Breast epithelium (tissue), 3 donors: Measurements from ENCODE around the gene ACSF2.

Experiments used
- CTCF ChIP-seq, 3 donors: fragments of 450-650 bp; IDR thresholded peaks; one replicate each; pipeline ENCODE4 v1.5.1; 2016 to 2017; ENCODE audit warnings: antibody characterized with exemption in 3 of 3, mild to moderate bottlenecking in 3 of 3, moderate library complexity in 3 of 3
- POLR2AphosphoS5 ChIP-seq, 3 donors: sonication (generic); formaldehyde crosslinking; IDR thresholded peaks; one replicate each; pipeline ENCODE4 v1.6.1; 2017; ENCODE audit warnings: antibody characterized with exemption in 3 of 3

DNA sequence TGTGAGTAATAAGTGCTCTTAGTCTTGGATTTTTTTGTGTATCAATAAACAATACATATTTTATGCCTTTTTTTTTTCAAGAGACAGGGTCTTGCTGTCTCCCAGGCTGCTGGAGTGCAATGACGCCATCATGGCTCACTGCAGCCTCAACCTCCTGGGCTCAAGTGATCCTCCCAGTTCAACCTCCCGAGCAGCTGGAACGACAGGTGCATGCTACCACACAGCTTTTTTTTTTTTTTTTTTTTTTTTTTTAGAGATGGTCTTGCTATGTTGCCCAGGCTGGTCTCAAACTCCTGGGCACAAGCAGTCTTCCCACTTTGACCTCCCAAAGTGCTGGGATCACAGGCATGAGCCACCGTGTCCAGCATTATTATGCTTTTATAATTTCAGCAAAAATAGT, 13.0 kb downstream of the ACSF2 start:
- TF ChIP-seq CTCF (IDR thresholded peaks at IDR 0.05), result no peak
- no peak for TF ChIP-seq POLR2AphosphoS5 (IDR thresholded peaks at IDR 0.05)
